Cardiac muscle cell (in vitro differentiated cells and primary cell): ENCODE data around the gene FREM3. TPM values are rescaled to one million over a fixed set of nuclear protein-coding genes. Genes with fewer than 3 reads are reported as not detected.
A peak's percentile ranks its signal among the peaks of the same experiment; 100 is the strongest.

Source experiments
- DNase-seq, 2 donors: peaks; one replicate each; pipeline versions ENCODE4 v3.0.0 to v3.0.0-alpha.2; 2010 to 2017; ENCODE audit warnings: low read depth in 1 of 2, low spot score in 1 of 2
- H3K27ac ChIP-seq: fragments of 200-600 bp; sonication (generic); 2 replicates; pipeline ENCODE4 v1.5.1; 2016
- H3K27me3 ChIP-seq: fragments of 200-600 bp; sonication (generic); 2 replicates; pipeline ENCODE4 v1.6.0; 2016; ENCODE audit warnings: control low read depth
- H3K36me3 ChIP-seq: fragments of 200-600 bp; sonication (generic); 2 replicates; pipeline ENCODE4 v1.5.1; 2016; ENCODE audit warnings: control low read depth
- H3K4me1 ChIP-seq: fragments of 200-600 bp; sonication (generic); 2 replicates; pipeline ENCODE4 v1.8.1; 2017; ENCODE audit warnings: low read depth, mild to moderate bottlenecking, mixed run types
- H3K4me3 ChIP-seq: fragments of 200-600 bp; sonication (generic); 2 replicates; pipeline ENCODE4 v1.5.1; 2016; ENCODE audit warnings: mild to moderate bottlenecking
- H3K9me3 ChIP-seq: fragments of 200-600 bp; sonication (generic); 2 replicates; pipeline ENCODE4 v1.5.1; 2017; ENCODE audit warnings: low read depth, mild to moderate bottlenecking, control low read depth
- CTCF ChIP-seq: IDR thresholded peaks from 2 replicates; pipeline ENCODE4 v1.5.1; 2012; ENCODE audit warnings: low read depth, mild to moderate bottlenecking, low read length
- polyA plus RNA-seq: library from polyadenylated mRNA; unstranded; fragments of >200 nt; fragmentation: Nextera tagmentation; extraction: Ambion mirVana; gene quantifications from 2 replicates; pipeline ENCODE4 v1.2.1, GENCODE V29; 2016
- total RNA-seq: library from RNA; depleted of rRNA; stranded (reverse); fragments of >200 nt; gene quantifications from 2 replicates; pipeline ENCODE4 v1.2.3, GENCODE V29; 2016

The FREM3 gene
- total and polyA plus RNA-seq, 2 experiments from 2014 or later: not detected

GRCh38 chr4:143634763-143635162 is 65.7 kb downstream of the FREM3 start:
- H3K4me1 ChIP-seq: no peaks in the 10 kb centered on the region
- H3K27me3 ChIP-seq: peaks cover 12% of the 10 kb centered on the region
- no peak overlapping the region for H3K27ac ChIP-seq
- H3K36me3 ChIP-seq: no peaks in the 10 kb centered on the region
- H3K9me3 ChIP-seq: no peaks in the 10 kb centered on the region
- H3K4me3 ChIP-seq: no peak overlapping the region
- DNase-seq: no peak
- no peak for TF ChIP-seq CTCF

GRCh38 chr4:143633833-143634232 is 66.6 kb downstream of the FREM3 start:
- H3K36me3 ChIP-seq: no peaks in the 10 kb centered on the region
- H3K9me3 ChIP-seq: no peaks in the 10 kb centered on the region
- no peak for TF ChIP-seq CTCF
- no peaks in the 10 kb centered on the region for H3K4me1 ChIP-seq
- DNase-seq: no peak
- H3K27me3 ChIP-seq: peaks cover 12% of the 10 kb centered on the region
- H3K27ac ChIP-seq: no peak overlapping the region
- no peak overlapping the region for H3K4me3 ChIP-seq

GRCh38 chr4:143626134-143626911 is 74.2 kb downstream of the FREM3 start:
- Histone ChIP-seq H3K4me3 (no peak overlapping the region), H3K27ac (no peak overlapping the region), H3K4me1 (no peaks in the 10 kb centered on the region), H3K36me3 (no peaks in the 10 kb centered on the region), H3K27me3 (no peaks in the 10 kb centered on the region), H3K9me3 (no peaks in the 10 kb centered on the region)
- peak in 1 of 2 donors; percentile 91 for DNase-seq
- no peak for TF ChIP-seq CTCF

GRCh38 chr4:143625632-143626031 is 74.8 kb downstream of the FREM3 start:
- no peak for DNase-seq
- no peaks in the 10 kb centered on the region for H3K9me3 ChIP-seq
- no peak for TF ChIP-seq CTCF
- H3K36me3 ChIP-seq: no peaks in the 10 kb centered on the region
- H3K4me1 ChIP-seq: no peaks in the 10 kb centered on the region
- no peak overlapping the region for H3K27ac ChIP-seq
- no peaks in the 10 kb centered on the region for H3K27me3 ChIP-seq
- H3K4me3 ChIP-seq: no peak overlapping the region

GRCh38 chr4:143623896-143624295 is 76.6 kb downstream of the FREM3 start:
- no peaks in the 10 kb centered on the region for H3K4me1 ChIP-seq
- no peaks in the 10 kb centered on the region for H3K36me3 ChIP-seq
- no peak for DNase-seq
- TF ChIP-seq CTCF: no peak
- H3K9me3 ChIP-seq: no peaks in the 10 kb centered on the region
- H3K27me3 ChIP-seq: no peaks in the 10 kb centered on the region
- no peak overlapping the region for H3K4me3 ChIP-seq
- H3K27ac ChIP-seq: no peak overlapping the region
